GM12878 (cell line): ENCODE measurements around the gene JUN. TPM values are rescaled to one million over a fixed set of nuclear protein-coding genes. Genes with fewer than 3 reads are reported as not detected.

Experiments
- ATAC-seq: fragments of 200-7000 bp; cut with Tn5 transposase; 3 replicates; pipeline ENCODE4 v1.9.1; 2020; ENCODE audit warnings: mild to moderate bottlenecking, moderate library complexity
- BruUV-seq: library from RNA; stranded (reverse); fragments of 400-500 nt; replicated peaks from 2 replicates; lab custom pipeline; 2021; lab: Mats Ljungman, UMichigan
- CTCF ChIA-PET: fragments of 300-600 bp; sonication (Branson Sonifier 250); formaldehyde crosslinking; extraction: SDS; loops from one replicate; lab custom pipeline; 2021; ENCODE audit warnings: inconsistent platforms; lab: Yijun Ruan, JAX
- POLR2A ChIA-PET: fragments of 350-600 bp; formaldehyde crosslinking; extraction: SDS; loops from one replicate; lab custom pipeline; 2021; ENCODE audit warnings: inconsistent platforms; lab: Charles Lee
- RAD21 ChIA-PET: fragments of 300-600 bp; sonication (Branson Sonifier 250); formaldehyde crosslinking; loops from one replicate; lab custom pipeline; 2023; ENCODE audit warnings: antibody characterized with exemption; ENCODE audit not compliant: unreplicated experiment; lab: Charles Lee
- SMC1A ChIA-PET: fragments of 300-600 bp; sonication (Branson Sonifier 250); formaldehyde crosslinking; loops from one replicate; lab custom pipeline; 2023; ENCODE audit not compliant: unreplicated experiment, uncharacterized antibody; lab: Charles Lee
- DNase-seq: peaks from one replicate; pipeline ENCODE4 v3.0.0-alpha.2; 2011; ENCODE audit warnings: low read depth, low spot score
- FAIRE-seq: peaks from 3 replicates; lab custom pipeline; 2011; peaks lifted over from hg19 to GRCh38; lab: Jason Lieb, UNC
- H2AFZ ChIP-seq: 2 replicates; pipeline ENCODE4 v1.6.0; 2011; ENCODE audit warnings: low read depth, low read length, control low read depth; ENCODE audit not compliant: control insufficient read depth
- H3K27ac ChIP-seq: 2 replicates; pipeline ENCODE4 v1.5.1; 2011; ENCODE audit warnings: control low read depth; ENCODE audit not compliant: control insufficient read depth, insufficient read depth
- H3K27me3 ChIP-seq, 2 experiments: replicated peaks in 1 of 2; 2 replicates each; pipeline versions ENCODE4 v1.6.0 to v1.6.1; 2011; ENCODE audit warnings: low read length in 1 of 2; ENCODE audit not compliant: control insufficient read depth in 2 of 2, insufficient read depth in 2 of 2
- H3K36me3 ChIP-seq, 2 experiments: 2 replicates each; pipeline ENCODE4 v1.5.1; 2011; ENCODE audit warnings: low read length in 1 of 2; ENCODE audit not compliant: control insufficient read depth in 2 of 2, insufficient read depth in 2 of 2
- H3K4me1 ChIP-seq: 2 replicates; pipeline ENCODE4 v1.6.1; 2011; ENCODE audit warnings: mild to moderate bottlenecking, low read length, moderate library complexity, mixed read lengths; ENCODE audit not compliant: control insufficient read depth, insufficient read depth
- H3K4me2 ChIP-seq: 2 replicates; pipeline ENCODE4 v1.6.0; 2011; ENCODE audit warnings: control low read depth; ENCODE audit not compliant: control insufficient read depth, insufficient read depth
- H3K4me3 ChIP-seq: fragments of 200-600 bp; sonication (generic); 2 replicates; pipeline ENCODE4 v1.5.1; 2016
- H3K79me2 ChIP-seq: 2 replicates; pipeline ENCODE4 v1.6.0; 2011; ENCODE audit warnings: low read length; ENCODE audit not compliant: control insufficient read depth, insufficient read depth
- H3K9ac ChIP-seq: 2 replicates; pipeline ENCODE4 v1.8.0; 2011; ENCODE audit warnings: low read length, control low read depth, mixed read lengths; ENCODE audit not compliant: control insufficient read depth, insufficient read depth
- H3K9me3 ChIP-seq: replicated peaks from 3 replicates; pipeline ENCODE4 v1.5.1; 2011; ENCODE audit warnings: mild to moderate bottlenecking, low read length; ENCODE audit not compliant: control insufficient read depth, insufficient read depth
- H4K20me1 ChIP-seq: 2 replicates; pipeline ENCODE4 v1.6.0; 2011; ENCODE audit not compliant: control insufficient read depth, insufficient read depth
- BHLHE40 ChIP-seq, 2 experiments: fragments of 450-650 bp in 1 of 2; IDR thresholded peaks; 2 replicates each; pipeline ENCODE4 v1.6.1; 2011 to 2017; ENCODE audit warnings: low read depth in 2 of 2, borderline replicate concordance in 1 of 2, improper control_type of control experiment in 1 of 2, low read length in 1 of 2, mild to moderate bottlenecking in 1 of 2
- CBX5 ChIP-seq: sonication (generic); IDR thresholded peaks from 2 replicates; pipeline ENCODE4 v1.6.1; 2016; ENCODE audit warnings: low read depth, moderate library complexity, mild to moderate bottlenecking, inconsistent platforms
- MTA2 ChIP-seq: fragments of 450-650 bp; IDR thresholded peaks from 2 replicates; pipeline ENCODE4 v1.6.1; 2016; ENCODE audit warnings: low read depth, mild to moderate bottlenecking, moderate library complexity
- WGBS: methylation state at CpG from one replicate; pipeline ENCODE4 v1.1.6; 2016; ENCODE audit warnings: low lambda C conversion rate; ENCODE audit not compliant: insufficient replicate concordance, insufficient coverage; ENCODE audit errors: missing lambda C conversion rate; 5-methylcytosine and 5-hydroxymethylcytosine counted together
- in situ Hi-C: fragments of 300-500 bp; cut with MboI; formaldehyde crosslinking; loops from 9 replicates; pipeline ENCODE4 v1.14.3; 2018; ENCODE audit warnings: mixed read lengths
- intact Hi-C: fragments of 100-400 bp; cut with micrococcal nuclease; formaldehyde crosslinking; loops from one replicate; pipeline ENCODE4 v1.14.2; 2022; ENCODE audit not compliant: unreplicated experiment
- polyA plus RNA-seq, 11 experiments: library from polyadenylated mRNA; depleted of rRNA in 4 of 11; unstranded in 6 of 11; stranded (reverse) in 5 of 11; fragments of >200 nt; fragmentation: Nextera tagmentation in 4 of 11; fragmentation: Illumina TruSeq in 1 of 11; extraction: Ambion mirVana in 4 of 11; extraction: Trizol in 1 of 11; gene quantifications; 1 replicate in 1 of 11; 2 replicates in 10 of 11; pipeline versions ENCODE4 v1.2.1 to v1.2.3, GENCODE V29; 2011 to 2016; ENCODE audit warnings: inconsistent platforms in 2 of 11, missing spikeins in 2 of 11, low read depth in 1 of 11
- total RNA-seq, 4 experiments: library from RNA; depleted of rRNA in 3 of 4; stranded (reverse); fragments of >200 nt in 3 of 4; fragmentation: Illumina TruSeq in 1 of 4; extraction: Trizol in 1 of 4; gene quantifications; 2 replicates each; pipeline versions ENCODE4 v1.2.1 to v1.2.3, GENCODE V29; 2013 to 2021
- TF ChIP-seq, protein P1 (sequence below): fragments of 450-650 bp; IDR thresholded peaks from 2 replicates; pipeline ENCODE4 v1.6.1; 2017; ENCODE audit warnings: antibody characterized with exemption, mild to moderate bottlenecking, moderate library complexity
- TF ChIP-seq, protein P2 (sequence below): fragments of 450-650 bp; IDR thresholded peaks from 2 replicates; pipeline ENCODE4 v1.6.1; 2016; ENCODE audit warnings: mild to moderate bottlenecking
- TF ChIP-seq, protein P3 (sequence below): fragments of 450-650 bp; IDR thresholded peaks from 2 replicates; pipeline ENCODE4 v1.6.1; 2017; ENCODE audit warnings: low read depth, mild to moderate bottlenecking, moderate library complexity
- TF ChIP-seq, protein P4 (sequence below): fragments of 450-650 bp; IDR thresholded peaks from 2 replicates; pipeline ENCODE4 v1.6.1; 2014; ENCODE audit warnings: mild to moderate bottlenecking

JUN gene
- total and polyA plus RNA-seq, 10 of the 15 experiments (the other 5 are each of a cell fraction or from before 2014, with no cell fraction given), result 0.18 to 8.4 (median 2.8) TPM

DNA sequence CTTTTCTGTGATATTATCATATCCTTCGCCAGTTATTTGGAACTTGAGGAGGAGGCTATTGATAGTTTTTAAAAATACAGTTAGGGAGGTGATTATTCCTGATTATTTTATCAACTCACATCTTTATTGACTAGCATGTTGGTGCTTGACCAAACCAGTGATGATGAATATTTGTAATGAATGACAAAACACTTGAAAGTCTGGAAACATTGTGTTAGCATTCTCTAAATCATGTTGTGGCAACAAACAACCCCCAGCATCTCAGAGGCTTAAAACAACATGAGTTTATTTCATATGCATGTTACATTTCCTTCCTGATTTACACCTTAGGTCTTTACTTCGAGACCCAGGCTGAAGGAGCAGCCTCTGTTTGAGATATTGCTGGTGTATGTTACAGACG lies 10.7 kb upstream of the JUN start:
- no peak overlapping the region for H3K4me3 ChIP-seq
- no TSS peak for BruUV-seq
- H3K27ac ChIP-seq, result no peak overlapping the region
- no peaks in the 10 kb centered on the region for H3K9me3 ChIP-seq
- H3K79me2 ChIP-seq, result no peaks in the 10 kb centered on the region
- 29% methylated on average over 3 of the region's 3 CpGs for whole genome bisulfite sequencing
- no peak for ATAC-seq
- in situ Hi-C loops (no loop called here), intact Hi-C loops (no loop called here)
- H4K20me1 ChIP-seq, result no peaks in the 10 kb centered on the region
- SMC1A ChIA-PET, result interaction anchor here (1.4 kb wide), 2 partner anchors 60 to 132 kb away, joined by 3 to 4 read pairs; no protein-coding TSS in a partner anchor
- no peaks in the 10 kb centered on the region for H3K36me3 ChIP-seq
- FAIRE-seq, result no peak
- no peak for DNase-seq
- no peaks in the 10 kb centered on the region for H3K27me3 ChIP-seq
- no peak overlapping the region for H3K9ac ChIP-seq
- H2AFZ ChIP-seq, result no peak overlapping the region
- no peaks in the 10 kb centered on the region for H3K4me1 ChIP-seq
- CTCF ChIA-PET, result no interaction called here
- POLR2A ChIA-PET, result no interaction called here
- TF ChIP-seq, protein P1, sequence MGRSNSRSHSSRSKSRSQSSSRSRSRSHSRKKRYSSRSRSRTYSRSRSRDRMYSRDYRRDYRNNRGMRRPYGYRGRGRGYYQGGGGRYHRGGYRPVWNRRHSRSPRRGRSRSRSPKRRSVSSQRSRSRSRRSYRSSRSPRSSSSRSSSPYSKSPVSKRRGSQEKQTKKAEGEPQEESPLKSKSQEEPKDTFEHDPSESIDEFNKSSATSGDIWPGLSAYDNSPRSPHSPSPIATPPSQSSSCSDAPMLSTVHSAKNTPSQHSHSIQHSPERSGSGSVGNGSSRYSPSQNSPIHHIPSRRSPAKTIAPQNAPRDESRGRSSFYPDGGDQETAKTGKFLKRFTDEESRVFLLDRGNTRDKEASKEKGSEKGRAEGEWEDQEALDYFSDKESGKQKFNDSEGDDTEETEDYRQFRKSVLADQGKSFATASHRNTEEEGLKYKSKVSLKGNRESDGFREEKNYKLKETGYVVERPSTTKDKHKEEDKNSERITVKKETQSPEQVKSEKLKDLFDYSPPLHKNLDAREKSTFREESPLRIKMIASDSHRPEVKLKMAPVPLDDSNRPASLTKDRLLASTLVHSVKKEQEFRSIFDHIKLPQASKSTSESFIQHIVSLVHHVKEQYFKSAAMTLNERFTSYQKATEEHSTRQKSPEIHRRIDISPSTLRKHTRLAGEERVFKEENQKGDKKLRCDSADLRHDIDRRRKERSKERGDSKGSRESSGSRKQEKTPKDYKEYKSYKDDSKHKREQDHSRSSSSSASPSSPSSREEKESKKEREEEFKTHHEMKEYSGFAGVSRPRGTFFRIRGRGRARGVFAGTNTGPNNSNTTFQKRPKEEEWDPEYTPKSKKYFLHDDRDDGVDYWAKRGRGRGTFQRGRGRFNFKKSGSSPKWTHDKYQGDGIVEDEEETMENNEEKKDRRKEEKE, result no peak
- TF ChIP-seq, protein P2, sequence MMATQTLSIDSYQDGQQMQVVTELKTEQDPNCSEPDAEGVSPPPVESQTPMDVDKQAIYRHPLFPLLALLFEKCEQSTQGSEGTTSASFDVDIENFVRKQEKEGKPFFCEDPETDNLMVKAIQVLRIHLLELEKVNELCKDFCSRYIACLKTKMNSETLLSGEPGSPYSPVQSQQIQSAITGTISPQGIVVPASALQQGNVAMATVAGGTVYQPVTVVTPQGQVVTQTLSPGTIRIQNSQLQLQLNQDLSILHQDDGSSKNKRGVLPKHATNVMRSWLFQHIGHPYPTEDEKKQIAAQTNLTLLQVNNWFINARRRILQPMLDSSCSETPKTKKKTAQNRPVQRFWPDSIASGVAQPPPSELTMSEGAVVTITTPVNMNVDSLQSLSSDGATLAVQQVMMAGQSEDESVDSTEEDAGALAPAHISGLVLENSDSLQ, result no peak
- TF ChIP-seq BHLHE40 (IDR thresholded peaks at IDR 0.05; ENCODE audit: borderline replicate concordance in 1 of 2, low read depth in 2 of 2, low read length in 1 of 2) (no peak), MTA2 (no peak), CBX5 (no peak)
- TF ChIP-seq, protein P3, sequence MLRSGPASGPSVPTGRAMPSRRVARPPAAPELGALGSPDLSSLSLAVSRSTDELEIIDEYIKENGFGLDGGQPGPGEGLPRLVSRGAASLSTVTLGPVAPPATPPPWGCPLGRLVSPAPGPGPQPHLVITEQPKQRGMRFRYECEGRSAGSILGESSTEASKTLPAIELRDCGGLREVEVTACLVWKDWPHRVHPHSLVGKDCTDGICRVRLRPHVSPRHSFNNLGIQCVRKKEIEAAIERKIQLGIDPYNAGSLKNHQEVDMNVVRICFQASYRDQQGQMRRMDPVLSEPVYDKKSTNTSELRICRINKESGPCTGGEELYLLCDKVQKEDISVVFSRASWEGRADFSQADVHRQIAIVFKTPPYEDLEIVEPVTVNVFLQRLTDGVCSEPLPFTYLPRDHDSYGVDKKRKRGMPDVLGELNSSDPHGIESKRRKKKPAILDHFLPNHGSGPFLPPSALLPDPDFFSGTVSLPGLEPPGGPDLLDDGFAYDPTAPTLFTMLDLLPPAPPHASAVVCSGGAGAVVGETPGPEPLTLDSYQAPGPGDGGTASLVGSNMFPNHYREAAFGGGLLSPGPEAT, result no peak
- TF ChIP-seq, protein P4, sequence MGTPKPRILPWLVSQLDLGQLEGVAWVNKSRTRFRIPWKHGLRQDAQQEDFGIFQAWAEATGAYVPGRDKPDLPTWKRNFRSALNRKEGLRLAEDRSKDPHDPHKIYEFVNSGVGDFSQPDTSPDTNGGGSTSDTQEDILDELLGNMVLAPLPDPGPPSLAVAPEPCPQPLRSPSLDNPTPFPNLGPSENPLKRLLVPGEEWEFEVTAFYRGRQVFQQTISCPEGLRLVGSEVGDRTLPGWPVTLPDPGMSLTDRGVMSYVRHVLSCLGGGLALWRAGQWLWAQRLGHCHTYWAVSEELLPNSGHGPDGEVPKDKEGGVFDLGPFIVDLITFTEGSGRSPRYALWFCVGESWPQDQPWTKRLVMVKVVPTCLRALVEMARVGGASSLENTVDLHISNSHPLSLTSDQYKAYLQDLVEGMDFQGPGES, result no peak
- H3K4me2 ChIP-seq, result no peak overlapping the region
- RAD21 ChIA-PET, result no interaction called here
